Measurements from ENCODE around the gene CP.

- TF ChIP-seq, protein P1, sequence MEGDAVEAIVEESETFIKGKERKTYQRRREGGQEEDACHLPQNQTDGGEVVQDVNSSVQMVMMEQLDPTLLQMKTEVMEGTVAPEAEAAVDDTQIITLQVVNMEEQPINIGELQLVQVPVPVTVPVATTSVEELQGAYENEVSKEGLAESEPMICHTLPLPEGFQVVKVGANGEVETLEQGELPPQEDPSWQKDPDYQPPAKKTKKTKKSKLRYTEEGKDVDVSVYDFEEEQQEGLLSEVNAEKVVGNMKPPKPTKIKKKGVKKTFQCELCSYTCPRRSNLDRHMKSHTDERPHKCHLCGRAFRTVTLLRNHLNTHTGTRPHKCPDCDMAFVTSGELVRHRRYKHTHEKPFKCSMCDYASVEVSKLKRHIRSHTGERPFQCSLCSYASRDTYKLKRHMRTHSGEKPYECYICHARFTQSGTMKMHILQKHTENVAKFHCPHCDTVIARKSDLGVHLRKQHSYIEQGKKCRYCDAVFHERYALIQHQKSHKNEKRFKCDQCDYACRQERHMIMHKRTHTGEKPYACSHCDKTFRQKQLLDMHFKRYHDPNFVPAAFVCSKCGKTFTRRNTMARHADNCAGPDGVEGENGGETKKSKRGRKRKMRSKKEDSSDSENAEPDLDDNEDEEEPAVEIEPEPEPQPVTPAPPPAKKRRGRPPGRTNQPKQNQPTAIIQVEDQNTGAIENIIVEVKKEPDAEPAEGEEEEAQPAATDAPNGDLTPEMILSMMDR (IDR thresholded peaks at IDR 0.05): no peak
- TF ChIP-seq POLR2A (IDR thresholded peaks at IDR 0.05): no peak
Measured at GRCh38 chr3:149128821-149129220, 92.8 kb downstream of the CP start.
